Liver (tissue), 9 donors: Measurements from ENCODE around the gene ZNF808. TPM values are rescaled to one million over a fixed set of nuclear protein-coding genes. Genes with fewer than 3 reads are reported as not detected.

ENCODE experiments used
- DNase-seq: peaks from one replicate; pipeline ENCODE4 v3.0.0-alpha.2; 2017; ENCODE audit warnings: low spot score
- H3K27ac ChIP-seq, 2 donors: one replicate each; pipeline ENCODE4 v1.7.0; 2013; ENCODE audit warnings: inconsistent platforms in 2 of 2, low read length in 2 of 2, control low read depth in 1 of 2, low read depth in 1 of 2, mild to moderate bottlenecking in 1 of 2
- H3K27me3 ChIP-seq, 4 donors: one replicate each; pipeline versions ENCODE4 v1.6.1 to v1.7.0; 2013; ENCODE audit warnings: low read length in 3 of 4, inconsistent platforms in 1 of 4, mild to moderate bottlenecking in 1 of 4, moderate library complexity in 1 of 4; ENCODE audit not compliant: control insufficient read depth in 4 of 4, insufficient read depth in 4 of 4
- H3K36me3 ChIP-seq, 4 donors: one replicate each; pipeline versions ENCODE4 v1.6.1 to v1.7.0; 2013; ENCODE audit warnings: low read length in 3 of 4, mild to moderate bottlenecking in 3 of 4, low read depth in 1 of 4, moderate library complexity in 1 of 4; ENCODE audit not compliant: control insufficient read depth in 4 of 4, insufficient read depth in 3 of 4
- H3K4me1 ChIP-seq, 4 donors: one replicate each; pipeline versions ENCODE4 v1.6.1 to v1.7.0; 2013; ENCODE audit warnings: low read length in 3 of 4, mild to moderate bottlenecking in 3 of 4, moderate library complexity in 1 of 4; ENCODE audit not compliant: control insufficient read depth in 4 of 4, insufficient read depth in 4 of 4
- H3K4me3 ChIP-seq, 3 donors: one replicate each; pipeline versions ENCODE4 v1.6.1 to v1.7.0; 2013; ENCODE audit warnings: low read length in 3 of 3, control low read depth in 1 of 3, low read depth in 1 of 3, mild to moderate bottlenecking in 1 of 3
- H3K9ac ChIP-seq, 2 donors: one replicate each; pipeline ENCODE4 v1.7.0; 2013; ENCODE audit warnings: low read length in 2 of 2, mild to moderate bottlenecking in 2 of 2, moderate library complexity in 2 of 2, control low read depth in 1 of 2, low read depth in 1 of 2
- H3K9me3 ChIP-seq, 4 donors: one replicate each; pipeline versions ENCODE4 v1.6.1 to v1.7.0; 2013; ENCODE audit warnings: low read length in 3 of 4; ENCODE audit not compliant: control insufficient read depth in 4 of 4
- EGR1 ChIP-seq, 2 donors: IDR thresholded peaks; 2 replicates each; pipeline ENCODE4 v1.6.1; 2016 to 2018; ENCODE audit warnings: antibody characterized with exemption in 2 of 2, low read depth in 2 of 2
- FOXA1 ChIP-seq: IDR thresholded peaks from 2 replicates; pipeline ENCODE4 v1.6.1; 2016; ENCODE audit warnings: antibody characterized with exemption
- FOXA2 ChIP-seq: IDR thresholded peaks from 2 replicates; pipeline ENCODE4 v1.6.1; 2016; ENCODE audit warnings: antibody characterized with exemption
- GABPA ChIP-seq, 2 donors: IDR thresholded peaks in 1 of 2; conservative IDR thresholded peaks in 1 of 2; 2 replicates each; pipeline ENCODE4 v1.6.1; 2016; ENCODE audit warnings: antibody characterized with exemption in 2 of 2, mild to moderate bottlenecking in 1 of 2, moderate library complexity in 1 of 2
- HNF4A ChIP-seq, 2 donors: conservative IDR thresholded peaks; 2 replicates each; pipeline ENCODE4 v1.6.1; 2016; ENCODE audit warnings: antibody characterized with exemption in 2 of 2, mild to moderate bottlenecking in 2 of 2
- HNF4G ChIP-seq: IDR thresholded peaks from 2 replicates; pipeline ENCODE4 v1.6.1; 2016; ENCODE audit warnings: antibody characterized with exemption
- JUND ChIP-seq, 2 donors: IDR thresholded peaks; 2 replicates each; pipeline ENCODE4 v1.6.1; 2016; ENCODE audit warnings: antibody characterized with exemption in 2 of 2
- MAX ChIP-seq: IDR thresholded peaks from 2 replicates; pipeline ENCODE4 v1.6.1; 2016; ENCODE audit warnings: antibody characterized with exemption
- NR2F2 ChIP-seq: IDR thresholded peaks from 2 replicates; pipeline ENCODE4 v1.6.1; 2016; ENCODE audit warnings: antibody characterized with exemption
- REST ChIP-seq: IDR thresholded peaks from 2 replicates; pipeline ENCODE4 v1.6.1; 2016; ENCODE audit warnings: antibody characterized with exemption, mild to moderate bottlenecking
- RXRA ChIP-seq, 2 donors: IDR thresholded peaks; 2 replicates each; pipeline ENCODE4 v1.6.1; 2017 to 2018; ENCODE audit warnings: antibody characterized with exemption in 2 of 2, mild to moderate bottlenecking in 1 of 2
- SP1 ChIP-seq: IDR thresholded peaks from 2 replicates; pipeline ENCODE4 v1.6.1; 2018; ENCODE audit warnings: antibody characterized with exemption, mild to moderate bottlenecking
- TAF1 ChIP-seq: conservative IDR thresholded peaks from 2 replicates; pipeline ENCODE4 v1.6.1; 2016; ENCODE audit warnings: antibody characterized with exemption, mild to moderate bottlenecking
- YY1 ChIP-seq: IDR thresholded peaks from 2 replicates; pipeline ENCODE4 v1.6.1; 2016; ENCODE audit warnings: antibody characterized with exemption, mild to moderate bottlenecking
- WGBS: extraction: QIAGEN DNeasy Blood & Tissue Kit; methylation state at CpG from one replicate; pipeline ENCODE4 v1.1.7; 2013; 5-methylcytosine and 5-hydroxymethylcytosine counted together
- polyA plus RNA-seq, 2 donors: library from polyadenylated mRNA; stranded (reverse) in 1 of 2; unstranded in 1 of 2; fragments of 200-250 nt in 1 of 2; fragments of >200 nt in 1 of 2; fragmentation: Nextera tagmentation in 1 of 2; extraction: Ambion mirVana in 1 of 2; gene quantifications; one replicate each; pipeline versions ENCODE4 v1.2.1 to v1.2.3, GENCODE V29; 2013 to 2015
- total RNA-seq, 2 donors: library from RNA; depleted of rRNA; stranded (reverse); fragments of >200 nt; gene quantifications; one replicate each; pipeline ENCODE4 v1.2.3, GENCODE V29; 2014
- TF ChIP-seq, protein P1 (sequence below): fragments of 150-350 bp; IDR thresholded peaks from 2 replicates; pipeline ENCODE4 v1.5.1; 2017; ENCODE audit warnings: improper control_type of control experiment, low read depth, low read length; ENCODE audit not compliant: missing input control
- TF ChIP-seq, protein P2 (sequence below): IDR thresholded peaks from 2 replicates; pipeline ENCODE4 v1.6.1; 2016; ENCODE audit warnings: antibody characterized with exemption
- donor health status: healthy.
- donor health status: healthy.
- donor health status: healthy.
- donor health status: healthy.
- donor health status: healthy.

Gene ZNF808
- total and polyA plus RNA-seq, 4 donors, result 0.88 to 9.4 (median 5.2) TPM

GRCh38 chr19:52542984-52543664, 15.7 kb downstream of the ZNF808 start:
- Histone ChIP-seq H3K27ac (no peak overlapping the region), H3K4me3 (peak overlapping the region in 2 of 3 donors; percentile 20 to 54), H3K27me3 (no peaks in the 10 kb centered on the region), H3K9me3 (peaks cover 15 to 56% (median 22%) of the 10 kb centered on the region in 4 donors), H3K9ac (no peak overlapping the region), H3K4me1 (peaks cover 0 to 2% (median 0%) of the 10 kb centered on the region in 4 donors), H3K36me3 (peaks cover 25 to 55% (median 38%) of the 10 kb centered on the region in 4 donors)
- TF ChIP-seq YY1 (no peak), NR2F2 (no peak), SP1 (no peak), TAF1 (no peak), HNF4G (no peak), RXRA (IDR thresholded peaks at IDR 0.05) (no peak), EGR1 (IDR thresholded peaks at IDR 0.05; ENCODE audit: low read depth in 2 of 2) (no peak), FOXA1 (no peak), REST (no peak), FOXA2 (no peak), JUND (IDR thresholded peaks at IDR 0.05) (no peak), MAX (no peak), HNF4A (conservative IDR thresholded peaks at IDR 0.05) (no peak), GABPA (IDR thresholded peaks at IDR 0.05 in 1 of 2, conservative IDR thresholded peaks at IDR 0.05 in 1 of 2) (no peak)
- TF ChIP-seq, protein P1, sequence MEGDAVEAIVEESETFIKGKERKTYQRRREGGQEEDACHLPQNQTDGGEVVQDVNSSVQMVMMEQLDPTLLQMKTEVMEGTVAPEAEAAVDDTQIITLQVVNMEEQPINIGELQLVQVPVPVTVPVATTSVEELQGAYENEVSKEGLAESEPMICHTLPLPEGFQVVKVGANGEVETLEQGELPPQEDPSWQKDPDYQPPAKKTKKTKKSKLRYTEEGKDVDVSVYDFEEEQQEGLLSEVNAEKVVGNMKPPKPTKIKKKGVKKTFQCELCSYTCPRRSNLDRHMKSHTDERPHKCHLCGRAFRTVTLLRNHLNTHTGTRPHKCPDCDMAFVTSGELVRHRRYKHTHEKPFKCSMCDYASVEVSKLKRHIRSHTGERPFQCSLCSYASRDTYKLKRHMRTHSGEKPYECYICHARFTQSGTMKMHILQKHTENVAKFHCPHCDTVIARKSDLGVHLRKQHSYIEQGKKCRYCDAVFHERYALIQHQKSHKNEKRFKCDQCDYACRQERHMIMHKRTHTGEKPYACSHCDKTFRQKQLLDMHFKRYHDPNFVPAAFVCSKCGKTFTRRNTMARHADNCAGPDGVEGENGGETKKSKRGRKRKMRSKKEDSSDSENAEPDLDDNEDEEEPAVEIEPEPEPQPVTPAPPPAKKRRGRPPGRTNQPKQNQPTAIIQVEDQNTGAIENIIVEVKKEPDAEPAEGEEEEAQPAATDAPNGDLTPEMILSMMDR, result no peak
- TF ChIP-seq, protein P2, sequence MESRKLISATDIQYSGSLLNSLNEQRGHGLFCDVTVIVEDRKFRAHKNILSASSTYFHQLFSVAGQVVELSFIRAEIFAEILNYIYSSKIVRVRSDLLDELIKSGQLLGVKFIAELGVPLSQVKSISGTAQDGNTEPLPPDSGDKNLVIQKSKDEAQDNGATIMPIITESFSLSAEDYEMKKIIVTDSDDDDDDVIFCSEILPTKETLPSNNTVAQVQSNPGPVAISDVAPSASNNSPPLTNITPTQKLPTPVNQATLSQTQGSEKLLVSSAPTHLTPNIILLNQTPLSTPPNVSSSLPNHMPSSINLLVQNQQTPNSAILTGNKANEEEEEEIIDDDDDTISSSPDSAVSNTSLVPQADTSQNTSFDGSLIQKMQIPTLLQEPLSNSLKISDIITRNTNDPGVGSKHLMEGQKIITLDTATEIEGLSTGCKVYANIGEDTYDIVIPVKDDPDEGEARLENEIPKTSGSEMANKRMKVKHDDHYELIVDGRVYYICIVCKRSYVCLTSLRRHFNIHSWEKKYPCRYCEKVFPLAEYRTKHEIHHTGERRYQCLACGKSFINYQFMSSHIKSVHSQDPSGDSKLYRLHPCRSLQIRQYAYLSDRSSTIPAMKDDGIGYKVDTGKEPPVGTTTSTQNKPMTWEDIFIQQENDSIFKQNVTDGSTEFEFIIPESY, result no peak
- 82% methylated on average over 8 of the region's 8 CpGs for WGBS
- DNase-seq, result no peak
